Right lobe of liver (tissue), 6 donors: ENCODE data around the gene STBD1. TPM values are rescaled to one million over a fixed set of nuclear protein-coding genes. Genes with fewer than 3 reads are reported as not detected.

Source experiments
- ATAC-seq, 4 donors: fragments of 200-7000 bp; cut with Tn5 transposase; one replicate each; pipeline ENCODE4 v1.9.1; 2020; ENCODE audit warnings: mild to moderate bottlenecking in 4 of 4, moderate library complexity in 4 of 4
- DNase-seq, 3 donors: peaks; one replicate each; pipeline ENCODE4 v3.0.0-alpha.2; 2020
- H3K27ac ChIP-seq, 3 donors: fragments of 200-600 bp; one replicate each; pipeline ENCODE4 v1.8.0; 2022
- H3K27me3 ChIP-seq, 2 donors: fragments of 200-600 bp; one replicate each; pipeline ENCODE4 v1.8.0; 2022
- H3K36me3 ChIP-seq, 4 donors: fragments of 200-600 bp; sonication (generic) in 1 of 4; one replicate each; pipeline versions ENCODE4 v1.5.1 to v1.8.0; 2017 to 2022; ENCODE audit warnings: control low read depth in 1 of 4
- H3K4me1 ChIP-seq, 4 donors: fragments of 200-600 bp; sonication (generic) in 1 of 4; one replicate each; pipeline versions ENCODE4 v1.5.1 to v1.8.0; 2017 to 2022; ENCODE audit warnings: control low read depth in 1 of 4
- H3K4me3 ChIP-seq, 3 donors: fragments of 200-600 bp; one replicate each; pipeline ENCODE4 v1.8.0; 2022
- H3K9me3 ChIP-seq, 4 donors: fragments of 200-600 bp; sonication (generic) in 1 of 4; one replicate each; pipeline versions ENCODE4 v1.5.1 to v1.8.0; 2017 to 2022; ENCODE audit warnings: control low read depth in 1 of 4
- CTCF ChIP-seq, 4 donors: fragments of 200-600 bp in 3 of 4; fragments of 450-650 bp in 1 of 4; IDR thresholded peaks; one replicate each; pipeline versions ENCODE4 v1.5.1 to v1.8.0; 2016 to 2022; ENCODE audit warnings: antibody characterized with exemption in 4 of 4, mild to moderate bottlenecking in 2 of 4
- POLR2A ChIP-seq: fragments of 450-650 bp; IDR thresholded peaks from one replicate; pipeline ENCODE4 v1.6.1; 2017; ENCODE audit warnings: antibody characterized with exemption, mild to moderate bottlenecking
- WGBS: methylation state at CpG from one replicate; pipeline ENCODE4 v1.1.6; 2018; ENCODE audit warnings: low coverage, low lambda C conversion rate; ENCODE audit not compliant: insufficient coverage; ENCODE audit errors: missing lambda C conversion rate; 5-methylcytosine and 5-hydroxymethylcytosine counted together
- intact Hi-C, 2 donors: fragments of 100-400 bp; cut with DNase I; formaldehyde crosslinking; loops; one replicate each; pipeline versions ENCODE4 v1.11.2 to v1.14.1; 2022
- total RNA-seq, 6 experiments: library from RNA; depleted of rRNA in 2 of 6; stranded (reverse); fragments of >200 nt in 2 of 6; fragmentation: NEBNext Ultra II Directional in 3 of 6; extraction: Animal tissue kit (Norgen Biotek cat#: 25700) in 3 of 6; gene quantifications; one replicate each; pipeline versions ENCODE4 v1.1.0 to v1.2.4, GENCODE V29; 2016 to 2023
- donor health status: DM: no; HTN: yes; CAD: no.
- donor health status: DM: no; HTN: no; CAD: no.
- donor health status: DM: no; HTN: no; CAD: no.
- donor health status: DM: no; HTN: yes; CAD: no.
- donor health status: DM: no; HTN: yes; CAD: no.

Gene STBD1
- total RNA-seq, 6 experiments from 2014 or later: 16.3 to 53.5 (median 37.6) TPM

DNA sequence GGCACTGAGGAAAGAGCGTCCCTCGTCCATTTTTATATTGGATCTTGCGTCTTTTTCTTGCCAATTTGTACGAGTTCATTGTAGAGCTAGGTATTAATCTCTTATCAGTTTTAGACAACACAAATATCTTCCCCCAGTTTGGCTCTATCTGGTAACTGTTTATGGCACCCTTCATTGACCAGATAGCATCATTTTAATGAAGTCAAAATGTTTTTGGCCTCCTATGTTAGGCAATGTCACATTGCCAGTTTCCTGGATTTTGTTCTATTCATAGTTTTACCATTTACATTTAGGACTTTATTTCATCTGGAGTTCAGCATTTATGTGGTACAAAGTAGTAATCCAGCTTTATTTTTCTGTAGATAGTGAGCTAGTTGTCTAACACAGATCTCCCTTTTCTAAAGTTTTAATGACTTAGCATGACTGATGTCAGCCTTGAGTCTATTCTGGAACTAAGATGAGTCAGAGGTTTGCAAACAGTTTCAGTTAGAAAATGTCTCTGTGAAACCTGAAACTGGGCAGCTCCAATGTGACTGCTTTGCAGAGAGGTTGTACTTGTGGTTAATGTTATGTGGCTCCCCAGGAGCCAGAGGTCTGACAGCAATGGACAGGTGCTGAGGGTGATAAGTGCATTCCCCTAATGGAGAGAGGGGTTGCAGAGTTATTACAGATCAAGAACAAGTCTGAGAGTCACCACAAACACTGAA, 5.3 kb upstream of the STBD1 start:
- H3K4me3 ChIP-seq: no peak overlapping the region
- H3K4me1 ChIP-seq: peaks cover 0 to 21% (median 4%) of the 10 kb centered on the region in 4 donors
- intact Hi-C loops: loop anchor here in 1 of 2 donors (10.0 kb wide), 1 partner anchor 86 kb away; the partner anchor contains the start of gene SCARB2
- H3K36me3 ChIP-seq: no peaks in the 10 kb centered on the region
- H3K27me3 ChIP-seq: no peaks in the 10 kb centered on the region
- ATAC-seq (peak; percentile 32 to 72 (median 49)), DNase-seq (no peak)
- TF ChIP-seq CTCF (IDR thresholded peaks at IDR 0.05) (no peak), POLR2A (peak; percentile 70)
- no peaks in the 10 kb centered on the region for H3K9me3 ChIP-seq
- WGBS: 83% methylated on average over 4 of the region's 4 CpGs
- H3K27ac ChIP-seq: peak overlapping the region; percentile 78 to 84 (median 78)

DNA sequence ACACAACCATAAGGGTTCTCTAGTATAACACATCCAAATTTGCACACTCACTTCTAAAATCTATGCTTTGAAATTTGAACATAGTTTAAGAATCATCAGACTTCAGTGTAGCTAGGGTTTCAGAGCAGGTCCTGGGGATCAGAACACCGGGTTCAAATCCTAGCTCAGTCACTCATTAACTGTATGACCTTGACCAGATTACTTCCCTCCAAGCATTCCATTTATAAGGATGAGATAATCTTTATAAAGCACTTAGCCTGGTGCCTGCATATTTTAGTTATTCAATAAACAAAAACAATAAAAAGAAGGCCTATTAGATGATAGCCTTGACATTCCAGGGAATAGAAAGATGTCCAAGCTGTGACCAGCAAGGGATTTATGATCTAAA, 4.8 kb upstream of the STBD1 start:
- ATAC-seq: peak in 1 of 4 donors; percentile 8
- H3K4me1 ChIP-seq: peaks cover 0 to 21% (median 4%) of the 10 kb centered on the region in 4 donors
- H3K27me3 ChIP-seq: no peaks in the 10 kb centered on the region
- TF ChIP-seq CTCF (IDR thresholded peaks at IDR 0.05) (no peak), POLR2A (no peak)
- WGBS: 28% methylated on average over 1 of the region's 1 CpG
- H3K4me3 ChIP-seq: no peak overlapping the region
- intact Hi-C loops: loop anchor here in 1 of 2 donors (10.0 kb wide), 1 partner anchor 87 kb away; the partner anchor contains the start of gene SCARB2
- H3K36me3 ChIP-seq: no peaks in the 10 kb centered on the region
- H3K9me3 ChIP-seq: no peaks in the 10 kb centered on the region
- H3K27ac ChIP-seq: peak overlapping the region; percentile 78 to 84 (median 78)
- DNase-seq: no peak

DNA sequence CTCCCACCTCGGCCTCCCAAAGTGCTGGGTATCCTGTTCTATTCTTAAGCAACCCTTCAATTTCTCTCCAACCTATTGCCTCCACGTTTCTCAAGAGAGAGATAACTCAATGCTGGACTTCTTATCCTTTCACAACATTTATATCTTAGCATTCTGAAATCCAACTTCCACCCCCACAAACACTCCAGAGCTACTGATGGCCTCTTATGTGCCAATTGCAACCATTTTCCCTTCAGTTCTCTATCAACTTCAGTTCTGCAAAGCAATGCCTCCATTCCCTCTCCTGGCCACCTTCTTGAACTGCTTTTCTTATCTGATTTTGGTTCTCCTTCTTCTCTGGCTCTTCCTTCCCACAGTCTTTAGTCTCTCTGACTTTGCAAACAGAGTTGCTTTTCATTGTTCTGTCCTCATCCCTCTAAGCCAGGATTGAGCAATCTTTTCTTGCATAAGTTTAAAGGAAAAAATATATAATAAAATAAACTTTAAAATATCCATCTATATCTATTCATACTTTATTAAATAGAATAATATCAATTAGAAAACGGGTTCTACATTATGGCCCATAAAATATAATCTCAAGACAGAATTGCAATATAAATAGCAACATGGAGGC, 3.6 kb upstream of the STBD1 start:
- Histone ChIP-seq H3K36me3 (no peaks in the 10 kb centered on the region), H3K4me1 (peaks cover 0 to 21% (median 4%) of the 10 kb centered on the region in 4 donors), H3K27ac (peak overlapping the region in 1 of 3 donors; percentile 46), H3K9me3 (no peaks in the 10 kb centered on the region), H3K4me3 (no peak overlapping the region), H3K27me3 (no peaks in the 10 kb centered on the region)
- TF ChIP-seq CTCF (IDR thresholded peaks at IDR 0.05) (no peak), POLR2A (no peak)
- 62% methylated on average over 3 of the region's 3 CpGs for WGBS
- ATAC-seq: no peak
- no peak for DNase-seq
- intact Hi-C loops: loop anchor here in 1 of 2 donors (10.0 kb wide), 1 partner anchor 88 kb away; the partner anchor contains the start of gene SCARB2

GRCh38 chr4:76305033-76305687, 1.4 kb upstream of the STBD1 start:
- peaks cover 0 to 13% (median 5%) of the 10 kb centered on the region in 4 donors for H3K36me3 ChIP-seq
- TF ChIP-seq CTCF (IDR thresholded peaks at IDR 0.05) (no peak), POLR2A (no peak)
- H3K27ac ChIP-seq: peak overlapping the region; percentile 95 to 99 (median 99)
- ATAC-seq (no peak), DNase-seq (no peak)
- H3K4me1 ChIP-seq: peaks cover 0 to 34% (median 4%) of the 10 kb centered on the region in 4 donors
- no peaks in the 10 kb centered on the region for H3K27me3 ChIP-seq
- peak overlapping the region; percentile 65 to 89 (median 68) for H3K4me3 ChIP-seq
- intact Hi-C loops: loop anchor here in 1 of 2 donors (10.0 kb wide), 1 partner anchor 90 kb away; the partner anchor contains the start of gene SCARB2
- no peaks in the 10 kb centered on the region for H3K9me3 ChIP-seq
- WGBS: 40% methylated on average over 7 of the region's 7 CpGs
